Caco-2 (cell line): ENCODE results near the gene PGLYRP4. TPM values are rescaled to one million over a fixed set of nuclear protein-coding genes. Genes with fewer than 3 reads are reported as not detected.

Experiments used
- BruUV-seq: library from RNA; stranded (reverse); fragments of 400-500 nt; replicated peaks from 2 replicates; lab custom pipeline; 2021; lab: Mats Ljungman, UMichigan
- CTCF ChIA-PET: fragments of 300-600 bp; sonication (Branson Sonifier 250); formaldehyde crosslinking; loops from one replicate; lab custom pipeline; 2022; ENCODE audit warnings: antibody characterized with exemption; lab: Charles Lee
- POLR2A ChIA-PET: fragments of 300-600 bp; sonication (Branson Sonifier 250); formaldehyde crosslinking; loops from one replicate; lab custom pipeline; 2022; ENCODE audit warnings: antibody characterized with exemption; lab: Charles Lee
- DNase-seq, 2 experiments: peaks; one replicate each; pipeline versions ENCODE4 v3.0.0 to v3.0.0-alpha.2; 2020 to 2022
- H3K27me3 ChIP-seq: replicated peaks from 2 replicates; pipeline ENCODE4 v1.6.0; 2011; ENCODE audit warnings: low read length; ENCODE audit not compliant: control insufficient read depth, insufficient read depth
- H3K36me3 ChIP-seq: 2 replicates; pipeline ENCODE4 v1.5.1; 2011; ENCODE audit warnings: low read length; ENCODE audit not compliant: control insufficient read depth, insufficient read depth
- H3K4me1 ChIP-seq: fragments of 250-450 bp; sonication (Bioruptor Pico); 2 replicates; pipeline ENCODE4 v1.5.1; 2020; ENCODE audit warnings: mild to moderate bottlenecking
- H3K4me3 ChIP-seq: 2 replicates; pipeline ENCODE4 v1.5.1; 2011; ENCODE audit warnings: low read depth, mild to moderate bottlenecking, control low read depth, low read length
- H3K9me3 ChIP-seq: fragments of 250-450 bp; sonication (Bioruptor Pico); 2 replicates; pipeline ENCODE4 v1.5.1; 2020; ENCODE audit warnings: mild to moderate bottlenecking, moderate library complexity
- H3K27ac Mint-ChIP-seq: one replicate; pipeline ENCODE4 v1.8.0; 2022; ENCODE audit warnings: mixed read lengths; ENCODE audit not compliant: unreplicated experiment
- H3K27me3 Mint-ChIP-seq: one replicate; pipeline ENCODE4 v1.8.0; 2022; ENCODE audit warnings: mixed read lengths; ENCODE audit not compliant: insufficient read depth, unreplicated experiment
- H3K36me3 Mint-ChIP-seq: one replicate; pipeline ENCODE4 v1.8.0; 2022; ENCODE audit warnings: mild to moderate bottlenecking, mixed read lengths; ENCODE audit not compliant: insufficient read depth, unreplicated experiment
- H3K4me1 Mint-ChIP-seq: one replicate; pipeline ENCODE4 v1.8.0; 2022; ENCODE audit warnings: low read depth, mixed read lengths; ENCODE audit not compliant: unreplicated experiment
- H3K4me3 Mint-ChIP-seq: one replicate; pipeline ENCODE4 v1.8.0; 2022; ENCODE audit warnings: mild to moderate bottlenecking, moderate library complexity, mixed read lengths; ENCODE audit not compliant: unreplicated experiment
- H3K9me3 Mint-ChIP-seq: one replicate; pipeline ENCODE4 v1.8.0; 2022; ENCODE audit warnings: mixed read lengths; ENCODE audit not compliant: unreplicated experiment
- intact Hi-C: fragments of 100-400 bp; cut with micrococcal nuclease; formaldehyde crosslinking; loops from one replicate; pipeline ENCODE4 v1.10.0; 2022; ENCODE audit not compliant: unreplicated experiment
- total RNA-seq: library from RNA; stranded (reverse); gene quantifications from 2 replicates; pipeline ENCODE4 v1.2.3, GENCODE V29; 2022
- TF ChIP-seq, protein P1 (sequence below), 2 experiments: fragments of 200-600 bp in 1 of 2; IDR thresholded peaks; 1 replicate in 1 of 2; 2 replicates in 1 of 2; pipeline versions ENCODE4 v1.5.1 to v1.8.0; 2011 to 2022; ENCODE audit warnings: antibody characterized with exemption in 1 of 2, control low read depth in 1 of 2, inconsistent platforms in 1 of 2, low read depth in 1 of 2, low read length in 1 of 2, mild to moderate bottlenecking in 1 of 2, moderate library complexity in 1 of 2; ENCODE audit not compliant: insufficient read depth in 1 of 2, severe bottlenecking in 1 of 2, unreplicated experiment in 1 of 2

PGLYRP4 gene
- total RNA-seq, 1 experiment from 2014 or later: not detected

DNA sequence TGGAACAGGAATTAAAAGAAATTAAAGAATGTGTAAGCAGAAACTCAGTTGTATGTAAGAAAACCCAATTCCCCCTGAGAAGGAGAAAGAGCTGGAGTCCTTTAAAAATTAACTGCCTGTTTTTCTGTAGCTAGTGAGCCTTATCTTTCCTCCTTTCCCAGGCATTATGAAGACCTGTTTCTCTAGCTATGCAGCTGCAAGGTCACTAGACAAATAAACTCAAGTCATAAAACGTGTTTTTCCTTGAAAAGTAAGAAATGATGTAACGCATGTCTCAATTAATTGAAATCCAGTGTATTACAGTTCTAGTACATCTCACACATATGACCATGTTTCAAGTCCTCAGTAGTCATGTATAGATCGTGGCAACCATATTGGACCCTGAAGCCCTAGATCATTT lies 21.5 kb upstream of the PGLYRP4 start:
- Mint-ChIP-seq H3K4me3 (no peak overlapping the region), H3K27me3 (no peaks in the 10 kb centered on the region), H3K36me3 (no peaks in the 10 kb centered on the region), H3K4me1 (no peaks in the 10 kb centered on the region), H3K27ac (no peak overlapping the region), H3K9me3 (no peaks in the 10 kb centered on the region)
- ChIA-PET POLR2A (no interaction called here), CTCF (no interaction called here)
- Histone ChIP-seq H3K36me3 (no peaks in the 10 kb centered on the region), H3K4me3 (no peak overlapping the region), H3K9me3 (no peaks in the 10 kb centered on the region), H3K4me1 (peaks cover 6% of the 10 kb centered on the region; the same call in 1 of the 2 replicates), H3K27me3 (no peaks in the 10 kb centered on the region)
- TF ChIP-seq, protein P1, sequence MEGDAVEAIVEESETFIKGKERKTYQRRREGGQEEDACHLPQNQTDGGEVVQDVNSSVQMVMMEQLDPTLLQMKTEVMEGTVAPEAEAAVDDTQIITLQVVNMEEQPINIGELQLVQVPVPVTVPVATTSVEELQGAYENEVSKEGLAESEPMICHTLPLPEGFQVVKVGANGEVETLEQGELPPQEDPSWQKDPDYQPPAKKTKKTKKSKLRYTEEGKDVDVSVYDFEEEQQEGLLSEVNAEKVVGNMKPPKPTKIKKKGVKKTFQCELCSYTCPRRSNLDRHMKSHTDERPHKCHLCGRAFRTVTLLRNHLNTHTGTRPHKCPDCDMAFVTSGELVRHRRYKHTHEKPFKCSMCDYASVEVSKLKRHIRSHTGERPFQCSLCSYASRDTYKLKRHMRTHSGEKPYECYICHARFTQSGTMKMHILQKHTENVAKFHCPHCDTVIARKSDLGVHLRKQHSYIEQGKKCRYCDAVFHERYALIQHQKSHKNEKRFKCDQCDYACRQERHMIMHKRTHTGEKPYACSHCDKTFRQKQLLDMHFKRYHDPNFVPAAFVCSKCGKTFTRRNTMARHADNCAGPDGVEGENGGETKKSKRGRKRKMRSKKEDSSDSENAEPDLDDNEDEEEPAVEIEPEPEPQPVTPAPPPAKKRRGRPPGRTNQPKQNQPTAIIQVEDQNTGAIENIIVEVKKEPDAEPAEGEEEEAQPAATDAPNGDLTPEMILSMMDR (IDR thresholded peaks at IDR 0.05; ENCODE audit: insufficient read depth in 1 of 2, low read depth in 1 of 2, low read length in 1 of 2, severe bottlenecking in 1 of 2, unreplicated experiment in 1 of 2): no peak
- no peak for DNase-seq
- no TSS peak for BruUV-seq
- intact Hi-C loops: loop anchor here (1.0 kb wide), 1 partner anchor 13 kb away; the partner anchor contains the start of gene S100A9

DNA sequence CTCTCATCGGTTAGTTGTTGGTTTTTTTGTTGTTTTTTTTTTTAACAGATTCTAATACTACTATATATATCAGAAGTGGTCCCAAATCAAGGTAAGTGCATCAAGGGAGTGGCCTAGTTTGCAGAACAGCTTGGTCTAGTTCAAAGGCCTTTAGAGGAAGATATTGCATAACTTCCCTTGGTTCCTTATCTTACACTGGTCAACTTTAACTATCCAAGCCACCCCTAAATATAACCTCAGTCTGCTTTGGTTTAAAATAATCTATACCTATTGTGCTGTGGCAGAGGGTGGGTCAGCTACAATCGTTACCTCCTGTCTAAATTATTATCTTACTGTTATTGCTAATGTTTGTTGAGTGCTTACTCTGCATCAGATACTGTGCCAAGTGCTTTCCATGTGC lies 19.9 kb upstream of the PGLYRP4 start:
- Mint-ChIP-seq H3K36me3 (no peaks in the 10 kb centered on the region), H3K4me1 (peaks cover 6% of the 10 kb centered on the region), H3K9me3 (no peaks in the 10 kb centered on the region), H3K4me3 (no peak overlapping the region), H3K27me3 (no peaks in the 10 kb centered on the region), H3K27ac (no peak overlapping the region)
- H3K4me3 ChIP-seq: no peak overlapping the region
- intact Hi-C loops: no loop called here
- H3K36me3 ChIP-seq: no peaks in the 10 kb centered on the region
- H3K27me3 ChIP-seq: no peaks in the 10 kb centered on the region
- no TSS peak for BruUV-seq
- ChIA-PET CTCF (no interaction called here), POLR2A (no interaction called here)
- peaks cover 15% of the 10 kb centered on the region for H3K4me1 ChIP-seq
- TF ChIP-seq, protein P1 (IDR thresholded peaks at IDR 0.05; ENCODE audit: insufficient read depth in 1 of 2, low read depth in 1 of 2, low read length in 1 of 2, severe bottlenecking in 1 of 2, unreplicated experiment in 1 of 2): no peak
- H3K9me3 ChIP-seq: no peaks in the 10 kb centered on the region
- no peak for DNase-seq

DNA sequence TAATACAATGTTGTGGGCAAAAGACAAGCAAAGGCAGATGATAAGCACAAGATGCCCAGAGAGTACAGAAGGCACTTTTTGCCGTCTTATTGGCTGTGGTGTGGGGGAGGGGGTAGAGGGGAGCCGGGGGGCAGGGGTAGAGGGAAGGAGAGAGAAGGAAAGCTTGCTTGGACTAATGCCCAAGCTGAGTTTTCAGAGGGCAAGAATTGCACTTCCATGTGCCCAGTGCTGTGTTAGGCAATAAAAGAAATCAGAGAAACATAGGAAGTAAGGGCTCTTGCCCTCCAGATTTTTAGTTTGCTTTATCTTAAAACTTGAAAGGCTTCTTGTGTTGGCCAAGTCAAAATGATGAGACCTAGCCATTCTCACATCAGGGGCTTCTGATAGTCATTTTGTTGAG lies 18.4 kb upstream of the PGLYRP4 start:
- Mint-ChIP-seq H3K4me1 (peaks cover 6% of the 10 kb centered on the region), H3K27ac (no peak overlapping the region), H3K36me3 (no peaks in the 10 kb centered on the region), H3K27me3 (no peaks in the 10 kb centered on the region), H3K9me3 (no peaks in the 10 kb centered on the region), H3K4me3 (no peak overlapping the region)
- Histone ChIP-seq H3K36me3 (no peaks in the 10 kb centered on the region), H3K27me3 (no peaks in the 10 kb centered on the region), H3K9me3 (no peaks in the 10 kb centered on the region), H3K4me1 (peaks cover 28% of the 10 kb centered on the region), H3K4me3 (no peak overlapping the region)
- ChIA-PET POLR2A (no interaction called here), CTCF (no interaction called here)
- BruUV-seq: no TSS peak
- TF ChIP-seq, protein P1 (IDR thresholded peaks at IDR 0.05; ENCODE audit: insufficient read depth in 1 of 2, low read depth in 1 of 2, low read length in 1 of 2, severe bottlenecking in 1 of 2, unreplicated experiment in 1 of 2): no peak
- intact Hi-C loops: no loop called here
- no peak for DNase-seq
